ENCODE data around the gene FGFR2. TPM values are rescaled to one million over a fixed set of nuclear protein-coding genes. Genes with fewer than 3 reads are reported as not detected.
"Not testable (repeated sequence)": the region's sequence is repeated elsewhere in the genome, so short reads cannot be mapped to it uniquely, and the experiment has no call there.

The FGFR2 gene
- total RNA-seq, 4 donors from 2014 or later, result 8.4 to 16.5 (median 9.2) TPM

DNA sequence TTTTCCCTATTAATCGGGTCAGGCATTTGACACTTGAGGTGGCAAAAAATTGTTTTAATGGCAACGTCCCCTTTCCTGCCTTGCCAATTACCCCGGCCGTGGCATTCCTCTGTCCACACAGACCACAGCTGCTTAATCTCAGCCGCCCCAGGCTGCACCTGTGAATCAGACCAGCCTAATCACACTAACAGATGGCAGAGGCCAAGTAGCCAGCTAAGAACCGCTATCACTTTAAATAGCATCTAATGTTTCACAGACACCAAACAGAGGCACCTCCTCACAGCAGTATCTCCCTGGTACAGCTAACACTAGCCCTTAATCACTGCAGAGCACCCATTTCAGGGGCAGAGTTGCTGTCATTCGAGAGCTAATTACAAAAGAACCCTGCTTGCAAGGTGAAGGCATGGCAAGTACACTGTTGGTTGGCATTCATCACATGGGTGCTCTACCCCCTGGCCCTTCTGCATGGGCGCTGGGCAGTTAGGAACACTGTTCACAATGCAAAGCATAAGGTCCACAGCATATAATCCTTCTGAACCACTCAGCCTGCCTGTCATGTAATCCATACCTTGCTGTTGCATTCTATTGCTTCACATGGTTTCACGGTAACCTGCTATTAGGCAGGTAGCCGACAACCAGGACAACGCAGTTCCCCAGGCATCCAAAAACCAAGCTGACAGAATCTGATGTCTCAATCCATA lies 38.8 kb downstream of the FGFR2 start:
- H3K9me3 ChIP-seq, result no peaks in the 10 kb centered on the region
- WGBS, 2 donors, result 69 to 75% methylated on average over 11 of the region's 11 CpGs
- H3K4me3 ChIP-seq, result no peak overlapping the region
- no peaks in the 10 kb centered on the region for H3K27me3 ChIP-seq
- no peak overlapping the region for H3K27ac ChIP-seq
- H3K4me1 ChIP-seq, result no peaks in the 10 kb centered on the region
- no peaks in the 10 kb centered on the region for H3K36me3 ChIP-seq
- no peak for DNase-seq (ENCODE audit: low spot score in 2 of 2)
- TF ChIP-seq POLR2A (IDR thresholded peaks at IDR 0.05) (no peak), EP300 (IDR thresholded peaks at IDR 0.05) (no peak)
- TF ChIP-seq, protein P1, sequence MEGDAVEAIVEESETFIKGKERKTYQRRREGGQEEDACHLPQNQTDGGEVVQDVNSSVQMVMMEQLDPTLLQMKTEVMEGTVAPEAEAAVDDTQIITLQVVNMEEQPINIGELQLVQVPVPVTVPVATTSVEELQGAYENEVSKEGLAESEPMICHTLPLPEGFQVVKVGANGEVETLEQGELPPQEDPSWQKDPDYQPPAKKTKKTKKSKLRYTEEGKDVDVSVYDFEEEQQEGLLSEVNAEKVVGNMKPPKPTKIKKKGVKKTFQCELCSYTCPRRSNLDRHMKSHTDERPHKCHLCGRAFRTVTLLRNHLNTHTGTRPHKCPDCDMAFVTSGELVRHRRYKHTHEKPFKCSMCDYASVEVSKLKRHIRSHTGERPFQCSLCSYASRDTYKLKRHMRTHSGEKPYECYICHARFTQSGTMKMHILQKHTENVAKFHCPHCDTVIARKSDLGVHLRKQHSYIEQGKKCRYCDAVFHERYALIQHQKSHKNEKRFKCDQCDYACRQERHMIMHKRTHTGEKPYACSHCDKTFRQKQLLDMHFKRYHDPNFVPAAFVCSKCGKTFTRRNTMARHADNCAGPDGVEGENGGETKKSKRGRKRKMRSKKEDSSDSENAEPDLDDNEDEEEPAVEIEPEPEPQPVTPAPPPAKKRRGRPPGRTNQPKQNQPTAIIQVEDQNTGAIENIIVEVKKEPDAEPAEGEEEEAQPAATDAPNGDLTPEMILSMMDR (IDR thresholded peaks at IDR 0.05), result no peak

DNA sequence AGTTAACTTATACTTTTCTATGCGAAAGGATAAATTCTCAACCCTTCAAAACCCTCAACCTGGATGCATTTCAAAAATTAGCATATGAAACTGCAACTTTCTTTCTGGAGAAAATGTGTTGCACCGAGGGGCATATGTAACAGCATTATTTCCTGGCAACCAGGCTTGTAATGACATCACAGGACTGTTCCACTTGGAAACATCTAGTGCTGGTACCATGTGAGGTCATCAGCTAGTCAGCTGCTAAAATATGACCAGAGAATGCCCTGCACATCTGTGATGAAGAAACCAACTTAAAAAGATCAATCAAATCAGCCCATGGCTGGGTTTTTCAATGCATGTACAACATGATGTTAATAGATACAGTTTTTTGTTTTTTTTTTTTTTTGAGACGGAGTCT lies 40.0 kb downstream of the FGFR2 start:
- TF ChIP-seq POLR2A (IDR thresholded peaks at IDR 0.05) (no peak), EP300 (IDR thresholded peaks at IDR 0.05) (no peak)
- TF ChIP-seq, protein P1 (IDR thresholded peaks at IDR 0.05), result no peak
- Histone ChIP-seq H3K36me3 (no peaks in the 10 kb centered on the region), H3K4me3 (no peak overlapping the region), H3K27me3 (no peaks in the 10 kb centered on the region), H3K27ac (no peak overlapping the region), H3K4me1 (no peaks in the 10 kb centered on the region), H3K9me3 (no peaks in the 10 kb centered on the region)
- DNase-seq (ENCODE audit: low spot score in 2 of 2), result no peak
- 80 to 82% methylated on average over 3 of the region's 3 CpGs for WGBS, 2 donors

DNA sequence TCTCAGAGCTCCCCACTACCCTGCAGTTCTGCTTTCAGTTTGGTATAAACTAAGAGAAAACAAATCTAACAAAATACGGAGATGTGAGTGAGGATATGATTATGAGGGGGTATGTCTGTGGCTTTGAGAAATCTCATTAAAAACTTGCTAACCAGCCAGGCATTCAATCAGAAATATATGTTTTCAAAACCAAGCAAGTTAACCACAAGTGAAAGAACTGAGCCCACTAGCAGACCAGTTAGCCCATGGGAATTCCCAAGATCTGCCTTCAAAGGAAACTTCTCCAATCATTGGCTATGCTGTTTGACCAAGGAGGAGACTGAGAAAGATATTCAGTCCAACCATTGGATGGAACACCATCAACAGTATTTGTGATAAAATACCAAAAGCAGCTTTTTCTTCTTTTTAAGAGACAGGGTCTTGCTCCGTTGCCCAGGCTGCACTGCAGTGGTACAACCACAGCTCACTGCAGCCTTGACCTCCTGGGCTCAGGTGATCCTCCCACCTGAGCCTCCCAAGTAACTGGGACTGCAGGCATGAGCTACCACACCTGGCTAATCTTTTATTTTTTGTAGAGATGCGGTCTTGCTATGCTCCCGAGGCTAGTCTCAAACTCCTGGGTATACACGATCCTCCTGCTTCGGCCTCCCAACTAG lies 41.2 kb downstream of the FGFR2 start:
- Histone ChIP-seq H3K9me3 (no peaks in the 10 kb centered on the region), H3K27ac (no peak overlapping the region), H3K36me3 (no peaks in the 10 kb centered on the region), H3K27me3 (no peaks in the 10 kb centered on the region), H3K4me3 (no peak overlapping the region), H3K4me1 (no peaks in the 10 kb centered on the region)
- DNase-seq (ENCODE audit: low spot score in 2 of 2), result no peak
- 85 to 88% methylated on average over 6 of the region's 6 CpGs for WGBS, 2 donors
- no peak for TF ChIP-seq POLR2A (IDR thresholded peaks at IDR 0.05)
- no peak for TF ChIP-seq EP300 (IDR thresholded peaks at IDR 0.05)
- TF ChIP-seq, protein P1 (IDR thresholded peaks at IDR 0.05), result no peak

DNA sequence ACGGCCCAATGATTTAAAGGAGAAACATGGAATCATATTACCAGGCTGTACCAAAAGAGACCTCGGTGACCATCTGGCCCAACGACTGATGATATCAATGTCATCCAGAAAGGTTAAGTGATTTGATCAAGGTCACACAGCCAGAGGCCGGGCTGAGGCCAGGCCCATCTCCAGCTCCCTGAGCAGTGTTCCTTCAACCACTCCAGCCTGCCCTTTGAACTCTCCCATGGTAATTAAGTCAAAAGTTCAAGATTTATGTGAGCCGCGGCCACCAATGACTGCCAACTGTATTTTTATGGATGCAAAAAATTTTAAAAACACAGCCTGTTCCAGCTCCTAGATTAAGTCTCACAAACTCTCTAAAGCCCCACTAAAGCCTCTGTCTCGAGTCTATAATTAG lies 41.8 kb downstream of the FGFR2 start:
- TF ChIP-seq EP300 (IDR thresholded peaks at IDR 0.05) (no peak), POLR2A (IDR thresholded peaks at IDR 0.05) (no peak)
- TF ChIP-seq, protein P1 (IDR thresholded peaks at IDR 0.05), result no peak
- Histone ChIP-seq H3K27ac (no peak overlapping the region), H3K4me1 (no peaks in the 10 kb centered on the region), H3K4me3 (no peak overlapping the region), H3K9me3 (no peaks in the 10 kb centered on the region), H3K36me3 (no peaks in the 10 kb centered on the region), H3K27me3 (no peaks in the 10 kb centered on the region)
- WGBS, 2 donors, result 27% methylated on average over 7 of the region's 7 CpGs
- no peak for DNase-seq (ENCODE audit: low spot score in 2 of 2)

DNA sequence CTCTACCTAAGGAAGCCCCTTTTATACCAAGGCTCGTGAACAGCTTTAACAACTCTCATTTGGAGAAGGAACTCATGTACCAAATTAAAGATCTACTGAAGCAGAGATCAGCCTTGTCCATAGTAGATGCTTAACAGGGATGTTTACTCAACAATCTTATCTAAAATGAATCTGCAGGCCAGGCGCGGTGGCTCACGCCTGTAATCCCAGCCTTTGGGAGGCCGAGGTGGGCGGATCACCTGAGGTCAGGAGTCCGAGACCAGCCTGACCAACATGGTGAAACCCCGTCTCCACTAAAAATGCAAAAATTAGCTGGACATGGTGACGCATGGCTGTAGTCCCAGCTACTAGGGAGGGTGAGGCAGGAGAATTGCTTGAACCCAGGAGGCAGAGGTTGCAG lies 43.3 kb downstream of the FGFR2 start:
- H3K4me1 ChIP-seq; H3K27me3 ChIP-seq; DNase-seq (ENCODE audit: low spot score in 2 of 2); H3K27ac ChIP-seq; H3K9me3 ChIP-seq; H3K36me3 ChIP-seq; H3K4me3 ChIP-seq: not testable (repeated sequence)
- WGBS, 2 donors, result 92% methylated on average over 9 of the region's 9 CpGs

All from tibial nerve (tissue), 4 donors.